ENCODE data around the gene SYDE1.

Gene SYDE1

GRCh38 chr19:15104411-15104810, 2.8 kb upstream of the SYDE1 start:
- no peak overlapping the region for H3K4me3 ChIP-seq (ENCODE audit: low read length)
- no peaks in the 10 kb centered on the region for H3K9me3 ChIP-seq (replicated peaks; ENCODE audit: insufficient read depth, low read length)
- no peaks in the 10 kb centered on the region for H3K36me3 ChIP-seq (replicated peaks; ENCODE audit: insufficient read depth, low read length)
- no peak for DNase-seq
- H3K9me2 ChIP-seq (replicated peaks; ENCODE audit: insufficient read depth, low read length), result no peaks in the 10 kb centered on the region
- no peaks in the 10 kb centered on the region for H3F3A ChIP-seq (ENCODE audit: insufficient read depth, low read length)
- no peak for TF ChIP-seq EZH2phosphoT487 (IDR thresholded peaks at IDR 0.05; ENCODE audit: low read length)
- no peak for TF ChIP-seq EZH2 (optimal IDR thresholded peaks at IDR 0.05; ENCODE audit: low read depth, low read length)
- no peak for TF ChIP-seq CTCF (IDR thresholded peaks at IDR 0.05; ENCODE audit: low read length)
- H3K27me3 ChIP-seq (replicated peaks; ENCODE audit: insufficient read depth, low read length), result peaks cover 65% of the 10 kb centered on the region
- H3K4me1 ChIP-seq (ENCODE audit: low read length), result no peaks in the 10 kb centered on the region
- H4K20me1 ChIP-seq (ENCODE audit: insufficient read depth, low read length), result no peaks in the 10 kb centered on the region
- no peak overlapping the region for H3K4me2 ChIP-seq (ENCODE audit: low read depth, low read length)
- no peak overlapping the region for H3K9ac ChIP-seq (ENCODE audit: low read length)
- H2AFZ ChIP-seq (ENCODE audit: low read length), result no peak overlapping the region
- no peak overlapping the region for H3K27ac ChIP-seq (ENCODE audit: low read length)
- no peaks in the 10 kb centered on the region for H3K79me2 ChIP-seq (ENCODE audit: low read length)

DNA sequence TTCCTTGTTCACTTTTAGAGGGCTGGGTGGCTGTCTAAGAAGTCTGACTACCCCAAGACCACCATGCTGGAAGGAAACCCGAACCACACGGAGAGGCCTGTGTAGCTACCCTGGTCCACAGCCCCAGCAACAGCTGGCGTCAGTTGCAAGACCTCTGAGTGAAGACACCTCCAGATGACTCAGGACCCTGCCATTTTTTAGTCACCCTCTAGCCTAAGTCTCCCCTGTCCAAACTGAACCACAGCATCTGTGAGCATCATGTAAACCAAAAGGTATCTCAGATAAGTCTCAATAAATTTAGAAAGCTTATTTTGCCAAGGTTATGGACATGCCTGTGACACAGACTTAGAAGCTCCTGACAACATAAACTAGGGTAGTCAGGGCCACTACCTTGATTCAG, 2.2 kb upstream of the SYDE1 start:
- no peak for DNase-seq
- H3F3A ChIP-seq (ENCODE audit: insufficient read depth, low read length), result no peaks in the 10 kb centered on the region
- no peaks in the 10 kb centered on the region for H3K9me2 ChIP-seq (replicated peaks; ENCODE audit: insufficient read depth, low read length)
- no peaks in the 10 kb centered on the region for H3K79me2 ChIP-seq (ENCODE audit: low read length)
- no peak overlapping the region for H3K4me3 ChIP-seq (ENCODE audit: low read length)
- H3K9me3 ChIP-seq (replicated peaks; ENCODE audit: insufficient read depth, low read length), result no peaks in the 10 kb centered on the region
- peaks cover 65% of the 10 kb centered on the region for H3K27me3 ChIP-seq (replicated peaks; ENCODE audit: insufficient read depth, low read length)
- no peak overlapping the region for H2AFZ ChIP-seq (ENCODE audit: low read length)
- no peak overlapping the region for H3K4me2 ChIP-seq (ENCODE audit: low read depth, low read length)
- no peaks in the 10 kb centered on the region for H4K20me1 ChIP-seq (ENCODE audit: insufficient read depth, low read length)
- TF ChIP-seq EZH2 (optimal IDR thresholded peaks at IDR 0.05; ENCODE audit: low read depth, low read length), result no peak
- no peak for TF ChIP-seq EZH2phosphoT487 (IDR thresholded peaks at IDR 0.05; ENCODE audit: low read length)
- no peak for TF ChIP-seq CTCF (IDR thresholded peaks at IDR 0.05; ENCODE audit: low read length)
- no peak overlapping the region for H3K9ac ChIP-seq (ENCODE audit: low read length)
- no peaks in the 10 kb centered on the region for H3K36me3 ChIP-seq (replicated peaks; ENCODE audit: insufficient read depth, low read length)
- H3K4me1 ChIP-seq (ENCODE audit: low read length), result no peaks in the 10 kb centered on the region
- H3K27ac ChIP-seq (ENCODE audit: low read length), result no peak overlapping the region

DNA sequence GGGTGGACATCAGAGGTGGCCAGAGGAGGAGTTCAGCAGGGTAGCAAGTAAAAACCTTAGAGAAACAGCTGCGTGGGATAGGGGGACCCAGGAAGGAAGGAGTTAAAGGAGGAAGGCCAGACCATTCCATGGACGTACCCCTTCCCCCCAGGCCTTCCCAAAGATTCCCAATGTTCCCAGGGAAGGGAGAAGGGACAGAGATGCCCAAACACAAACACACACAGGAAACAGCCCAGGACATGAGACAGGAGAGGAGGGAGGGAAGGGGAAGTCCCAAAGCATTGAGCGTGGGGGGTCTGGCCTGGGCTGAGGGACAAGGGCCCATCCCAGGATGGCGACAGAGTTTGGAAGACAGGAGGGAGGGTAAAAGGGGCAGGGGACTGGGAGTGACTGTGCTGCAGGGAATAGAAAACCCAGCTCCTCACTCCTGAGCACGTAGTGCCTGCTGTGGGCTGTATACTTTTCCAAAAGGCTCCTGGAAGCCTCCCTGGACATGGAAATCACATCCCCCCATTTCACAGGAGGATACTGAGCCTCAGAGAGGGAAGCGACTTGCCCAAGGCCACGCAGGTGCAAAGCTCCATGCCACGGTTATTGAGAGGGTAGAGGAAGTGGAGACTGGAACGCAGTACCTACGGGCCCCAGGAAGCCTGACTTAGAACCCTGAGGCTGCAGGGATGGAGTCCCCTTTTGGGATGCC, 1.1 kb downstream of the SYDE1 start:
- no peaks in the 10 kb centered on the region for H4K20me1 ChIP-seq (ENCODE audit: insufficient read depth, low read length)
- no peaks in the 10 kb centered on the region for H3K9me3 ChIP-seq (replicated peaks; ENCODE audit: insufficient read depth, low read length)
- no peak overlapping the region for H3K9ac ChIP-seq (ENCODE audit: low read length)
- H2AFZ ChIP-seq (ENCODE audit: low read length), result no peak overlapping the region
- H3K9me2 ChIP-seq (replicated peaks; ENCODE audit: insufficient read depth, low read length), result no peaks in the 10 kb centered on the region
- no peak for DNase-seq
- no peak overlapping the region for H3K27ac ChIP-seq (ENCODE audit: low read length)
- H3K79me2 ChIP-seq (ENCODE audit: low read length), result no peaks in the 10 kb centered on the region
- H3K4me1 ChIP-seq (ENCODE audit: low read length), result no peaks in the 10 kb centered on the region
- H3K4me3 ChIP-seq (ENCODE audit: low read length), result no peak overlapping the region
- no peaks in the 10 kb centered on the region for H3K36me3 ChIP-seq (replicated peaks; ENCODE audit: insufficient read depth, low read length)
- no peaks in the 10 kb centered on the region for H3F3A ChIP-seq (ENCODE audit: insufficient read depth, low read length)
- H3K27me3 ChIP-seq (replicated peaks; ENCODE audit: insufficient read depth, low read length), result peaks cover 68% of the 10 kb centered on the region
- no peak overlapping the region for H3K4me2 ChIP-seq (ENCODE audit: low read depth, low read length)
- TF ChIP-seq EZH2phosphoT487 (IDR thresholded peaks at IDR 0.05; ENCODE audit: low read length), result no peak
- TF ChIP-seq EZH2 (optimal IDR thresholded peaks at IDR 0.05; ENCODE audit: low read depth, low read length), result no peak
- TF ChIP-seq CTCF (IDR thresholded peaks at IDR 0.05; ENCODE audit: low read length), result no peak

Data from MM.1S (cell line).